Activated CD8-positive, alpha-beta memory T cell treated with anti-CD3 and anti-CD28 coated beads, Interleukin-2, amount 50 U/mL, for 48 hours (primary cell): ENCODE data around the gene UHMK1.
"Not testable (repeated sequence)": the region's sequence is repeated elsewhere in the genome, so short reads cannot be mapped to it uniquely, and the experiment has no call there.

Experiments
- DNase-seq: peaks from one replicate; pipeline ENCODE4 v3.0.0-alpha.2; 2020

The UHMK1 gene

GRCh38 chr1:162497723-162498495, at the start of gene UHMK1:
Gene UHMK1 (plus strand): TSS chr1:162497818. CDS start chr1:162498001, 183 bp downstream.
- DNase-seq = peak; percentile 88

GRCh38 chr1:162454361-162454760, 43.3 kb upstream of the UHMK1 start:
- DNase-seq = not testable (repeated sequence)

- DNase-seq = no peak
Observed at GRCh38 chr1:162456323-162456722, 41.3 kb upstream of the UHMK1 start.

GRCh38 chr1:162458236-162458635, 39.4 kb upstream of the UHMK1 start:
- no peak for DNase-seq

GRCh38 chr1:162462425-162462824, 35.2 kb upstream of the UHMK1 start:
- DNase-seq = not testable (repeated sequence)

GRCh38 chr1:162463021-162463420, 34.6 kb upstream of the UHMK1 start:
- DNase-seq = no peak

- no peak for DNase-seq
Observed at GRCh38 chr1:162466797-162467196, 30.8 kb upstream of the UHMK1 start.

- no peak for DNase-seq
Observed at GRCh38 chr1:162470216-162470615, 27.4 kb upstream of the UHMK1 start.

GRCh38 chr1:162471290-162471853, 26.2 kb upstream of the UHMK1 start:
- DNase-seq = no peak

- DNase-seq = no peak
Observed at GRCh38 chr1:162475089-162475488, 22.5 kb upstream of the UHMK1 start.

GRCh38 chr1:162475539-162476185, 22.0 kb upstream of the UHMK1 start:
- no peak for DNase-seq

GRCh38 chr1:162476620-162477019, 21.0 kb upstream of the UHMK1 start:
- no peak for DNase-seq

- no peak for DNase-seq
Observed at GRCh38 chr1:162485236-162485635, 12.4 kb upstream of the UHMK1 start.

- DNase-seq = no peak
Observed at GRCh38 chr1:162487241-162487640, 10.4 kb upstream of the UHMK1 start.

GRCh38 chr1:162488219-162488618, 9.4 kb upstream of the UHMK1 start:
- no peak for DNase-seq

- DNase-seq = not testable (repeated sequence)
Observed at GRCh38 chr1:162495531-162496233, 1.9 kb upstream of the UHMK1 start.

GRCh38 chr1:162497104-162497722, 405 bp upstream of the UHMK1 start:
- DNase-seq = no peak

- no peak for DNase-seq
Observed at GRCh38 chr1:162498496-162498810, 835 bp downstream of the UHMK1 start.

- no peak for DNase-seq
Observed at GRCh38 chr1:162500805-162501204, 3.2 kb downstream of the UHMK1 start.

- no peak for DNase-seq
Observed at GRCh38 chr1:162502077-162502476, 4.5 kb downstream of the UHMK1 start.

GRCh38 chr1:162502928-162503327, 5.3 kb downstream of the UHMK1 start:
- no peak for DNase-seq

- no peak for DNase-seq
Observed at GRCh38 chr1:162527314-162527713, 29.7 kb downstream of the UHMK1 start.

GRCh38 chr1:162530307-162530987, 32.8 kb downstream of the UHMK1 start:
- no peak for DNase-seq
